Activated CD4-positive, alpha-beta T cell treated with anti-CD3 and anti-CD28 coated beads for 48 hours (primary cell): ENCODE measurements around the gene ARPC1B.

Experiments used
- DNase-seq: peaks from one replicate; pipeline ENCODE4 v3.0.0-alpha.2; 2020

The ARPC1B gene

GRCh38 chr7:99392046-99392445 lies 17.5 kb downstream of the ARPC1B start:
- no peak for DNase-seq

GRCh38 chr7:99392659-99393354 lies 18.3 kb downstream of the ARPC1B start:
- DNase-seq: peak; percentile 85

GRCh38 chr7:99393355-99394187 lies 19.0 kb downstream of the ARPC1B start:
- no peak for DNase-seq

GRCh38 chr7:99394188-99394502 lies 19.6 kb downstream of the ARPC1B start:
- no peak for DNase-seq

- no peak for DNase-seq
Measured at GRCh38 chr7:99395616-99396327, 21.2 kb downstream of the ARPC1B start.

- DNase-seq: no peak
Measured at GRCh38 chr7:99396418-99397296, 22.1 kb downstream of the ARPC1B start.

- DNase-seq: no peak
Measured at GRCh38 chr7:99397297-99397983, 22.9 kb downstream of the ARPC1B start.

GRCh38 chr7:99398891-99399445 lies 24.4 kb downstream of the ARPC1B start:
- DNase-seq: no peak

- no peak for DNase-seq
Measured at GRCh38 chr7:99399597-99399996, 25.1 kb downstream of the ARPC1B start.

GRCh38 chr7:99402854-99403253 lies 28.3 kb downstream of the ARPC1B start:
- no peak for DNase-seq

GRCh38 chr7:99403764-99404163 lies 29.2 kb downstream of the ARPC1B start:
- no peak for DNase-seq

GRCh38 chr7:99404235-99404976 lies 29.9 kb downstream of the ARPC1B start:
- no peak for DNase-seq

GRCh38 chr7:99404977-99405320 lies 30.4 kb downstream of the ARPC1B start:
- no peak for DNase-seq

- DNase-seq: no peak
Measured at GRCh38 chr7:99406557-99406956, 32.0 kb downstream of the ARPC1B start.

GRCh38 chr7:99407872-99408378 lies 33.4 kb downstream of the ARPC1B start:
- DNase-seq: peak; percentile 63

GRCh38 chr7:99408379-99409191 lies 34.1 kb downstream of the ARPC1B start, which contains the start of the genes BUD31 and PDAP1:
Gene BUD31 (plus strand): TSS chr7:99408969. CDS start chr7:99411093, 2,124 bp downstream.
Gene PDAP1 (minus strand): TSS chr7:99408597. CDS start chr7:99408548, 49 bp downstream.
- DNase-seq: peak; percentile 93

GRCh38 chr7:99409192-99409572 lies 34.7 kb downstream of the ARPC1B start:
- no peak for DNase-seq

- DNase-seq: no peak
Measured at GRCh38 chr7:99409806-99410205, 35.3 kb downstream of the ARPC1B start.

- DNase-seq: no peak
Measured at GRCh38 chr7:99410635-99411034, 36.1 kb downstream of the ARPC1B start.
